ENCODE data around the gene ZNF638. TPM values are rescaled to one million over a fixed set of nuclear protein-coding genes. Genes with fewer than 3 reads are reported as not detected.

The ZNF638 gene
- total RNA-seq, 1 donor from 2014 or later: 97.1 TPM

GRCh38 chr2:71459084-71459431, 127.5 kb downstream of the ZNF638 start:
- no peaks in the 10 kb centered on the region for H3K9me3 ChIP-seq (replicated peaks)
- H3K36me3 ChIP-seq: no peaks in the 10 kb centered on the region
- DNase-seq: no peak
- H3K4me3 ChIP-seq: no peak overlapping the region
- H3K27me3 ChIP-seq (ENCODE audit: low read depth): peaks cover 7% of the 10 kb centered on the region
- peak overlapping the region; percentile 91 for H3K27ac ChIP-seq (replicated peaks)
- H3K4me1 ChIP-seq: peaks cover 100% of the 10 kb centered on the region
- intact Hi-C loops (cut with micrococcal nuclease): no loop called here
- no peak for TF ChIP-seq CTCF (IDR thresholded peaks at IDR 0.05; ENCODE audit: borderline replicate concordance)

- DNase-seq: no peak
- no peaks in the 10 kb centered on the region for H3K9me3 ChIP-seq (replicated peaks)
- H3K27ac ChIP-seq (replicated peaks): peak overlapping the region; percentile 91
- no peaks in the 10 kb centered on the region for H3K27me3 ChIP-seq (ENCODE audit: low read depth)
- no peak overlapping the region for H3K4me3 ChIP-seq
- no peak for TF ChIP-seq CTCF (IDR thresholded peaks at IDR 0.05; ENCODE audit: borderline replicate concordance)
- peaks cover 97% of the 10 kb centered on the region for H3K4me1 ChIP-seq
- H3K36me3 ChIP-seq: no peaks in the 10 kb centered on the region
- intact Hi-C loops (cut with micrococcal nuclease): loop anchor here (5.0 kb wide), 1 partner anchor 47 kb away; no protein-coding TSS in a partner anchor
Measured at GRCh38 chr2:71460056-71460455, 128.5 kb downstream of the ZNF638 start.

- Histone ChIP-seq H3K27ac (replicated peaks) (peak overlapping the region; percentile 91), H3K36me3 (no peaks in the 10 kb centered on the region), H3K27me3 (ENCODE audit: low read depth) (no peaks in the 10 kb centered on the region), H3K4me1 (peaks cover 96% of the 10 kb centered on the region), H3K9me3 (replicated peaks) (no peaks in the 10 kb centered on the region), H3K4me3 (no peak overlapping the region)
- intact Hi-C loops (cut with micrococcal nuclease): loop anchor here (5.0 kb wide), 1 partner anchor 47 kb away; no protein-coding TSS in a partner anchor
- TF ChIP-seq CTCF (IDR thresholded peaks at IDR 0.05; ENCODE audit: borderline replicate concordance): peak; percentile 73
- DNase-seq: no peak
Measured at GRCh38 chr2:71460595-71461303, 129.2 kb downstream of the ZNF638 start.

- Histone ChIP-seq H3K4me1 (peaks cover 96% of the 10 kb centered on the region), H3K4me3 (no peak overlapping the region), H3K9me3 (replicated peaks) (no peaks in the 10 kb centered on the region), H3K27ac (replicated peaks) (peak overlapping the region; percentile 91), H3K27me3 (ENCODE audit: low read depth) (no peaks in the 10 kb centered on the region), H3K36me3 (no peaks in the 10 kb centered on the region)
- intact Hi-C loops (cut with micrococcal nuclease): loop anchor here (5.0 kb wide), 1 partner anchor 46 kb away; no protein-coding TSS in a partner anchor
- DNase-seq: no peak
- TF ChIP-seq CTCF (IDR thresholded peaks at IDR 0.05; ENCODE audit: borderline replicate concordance): no peak
Measured at GRCh38 chr2:71461304-71461671, 129.7 kb downstream of the ZNF638 start.

- TF ChIP-seq CTCF (IDR thresholded peaks at IDR 0.05; ENCODE audit: borderline replicate concordance): no peak
- intact Hi-C loops (cut with micrococcal nuclease): loop anchor here (5.0 kb wide), 1 partner anchor 45 kb away; no protein-coding TSS in a partner anchor
- H3K27ac ChIP-seq (replicated peaks): peak overlapping the region; percentile 16
- no peaks in the 10 kb centered on the region for H3K9me3 ChIP-seq (replicated peaks)
- H3K4me1 ChIP-seq: peaks cover 96% of the 10 kb centered on the region
- H3K36me3 ChIP-seq: no peaks in the 10 kb centered on the region
- no peak for DNase-seq
- no peaks in the 10 kb centered on the region for H3K27me3 ChIP-seq (ENCODE audit: low read depth)
- H3K4me3 ChIP-seq: no peak overlapping the region
Measured at GRCh38 chr2:71462056-71462605, 130.5 kb downstream of the ZNF638 start.

All from left ventricle myocardium inferior (tissue), 1 donor.